ENCODE data around the gene HLA-C. TPM values are rescaled to one million over a fixed set of nuclear protein-coding genes. Genes with fewer than 3 reads are reported as not detected.
"Not testable (repeated sequence)": the region's sequence is repeated elsewhere in the genome, so short reads cannot be mapped to it uniquely, and the experiment has no call there.

The HLA-C gene
- total and polyA plus RNA-seq, 10 of the 15 experiments (the other 5 are each of a cell fraction or from before 2014, with no cell fraction given): 121 to 1,092 (median 806) TPM

- RAD21 ChIA-PET (ENCODE audit: unreplicated experiment): no interaction called here
- 93% methylated on average over 3 of the region's 3 CpGs for WGBS (ENCODE audit: insufficient coverage, insufficient replicate concordance, low lambda C conversion rate, missing lambda C conversion rate)
- H3K4me3 ChIP-seq: no peak overlapping the region
- no TSS peak for BruUV-seq (replicated peaks)
- H3K4me2 ChIP-seq (ENCODE audit: control insufficient read depth, insufficient read depth): no peak overlapping the region
- no peaks in the 10 kb centered on the region for H3K27me3 ChIP-seq (replicated peaks in 1 of 2; ENCODE audit: control insufficient read depth in 2 of 2, insufficient read depth in 2 of 2, low read length in 1 of 2)
- CTCF ChIA-PET: interaction anchor here (1.2 to 1.7 kb wide), 2 partner anchors 9 to 112 kb away, joined by 3 to 7 read pairs; no protein-coding TSS in a partner anchor
- FAIRE-seq (peak; percentile 13), ATAC-seq (no peak), DNase-seq (ENCODE audit: low read depth, low spot score) (no peak)
- no peaks in the 10 kb centered on the region for H3K79me2 ChIP-seq (ENCODE audit: control insufficient read depth, insufficient read depth, low read length)
- TF ChIP-seq CEBPB (IDR thresholded peaks at IDR 0.05; ENCODE audit: borderline replicate concordance in 1 of 2, low read depth in 2 of 2, low read length in 2 of 2): no peak
- no peak for TF ChIP-seq EP300 (IDR thresholded peaks at IDR 0.05; ENCODE audit: borderline replicate concordance in 1 of 2, control insufficient read depth in 1 of 2, low read depth in 2 of 2, low read length in 2 of 2)
- no peak for TF ChIP-seq FOXK2 (IDR thresholded peaks at IDR 0.05)
- no peak for TF ChIP-seq USF1 (IDR thresholded peaks at IDR 0.05; ENCODE audit: borderline replicate concordance, extremely low read length, insufficient read depth, low read depth, low read length)
- no peak for TF ChIP-seq HDGF (IDR thresholded peaks at IDR 0.05)
- no peak for TF ChIP-seq PRDM15 (CRISPR knock-in tag; IDR thresholded peaks at IDR 0.05)
- TF ChIP-seq BCL3 (IDR thresholded peaks at IDR 0.05; ENCODE audit: borderline replicate concordance, insufficient read depth, low read depth, low read length, poor library complexity, severe bottlenecking): no peak
- TF ChIP-seq MTA2 (IDR thresholded peaks at IDR 0.05; ENCODE audit: low read depth): no peak
- TF ChIP-seq NR2C2 (IDR thresholded peaks at IDR 0.05; ENCODE audit: borderline replicate concordance, control insufficient read depth, insufficient read length, low read depth): no peak
- SMC1A ChIA-PET (ENCODE audit: uncharacterized antibody, unreplicated experiment): interaction anchor here (0.6 to 2.0 kb wide), 3 partner anchors 9 to 35 kb away, joined by 3 to 7 read pairs (median 4); no protein-coding TSS in a partner anchor
- no peak overlapping the region for H3K27ac ChIP-seq (ENCODE audit: control insufficient read depth, insufficient read depth)
- H2AFZ ChIP-seq (ENCODE audit: control insufficient read depth, low read depth, low read length): no peak overlapping the region
- in situ Hi-C loops (cut with MboI): no loop called here
- no peaks in the 10 kb centered on the region for H4K20me1 ChIP-seq (ENCODE audit: control insufficient read depth, insufficient read depth)
- no peaks in the 10 kb centered on the region; the same call in 2 of the 3 replicates for H3K9me3 ChIP-seq (replicated peaks; ENCODE audit: control insufficient read depth, insufficient read depth, low read length)
- intact Hi-C loops (cut with micrococcal nuclease; ENCODE audit: unreplicated experiment): no loop called here
- POLR2A ChIA-PET: interaction anchor here (1.3 kb wide), 1 partner anchor 10 kb away, joined by 3 read pairs; no protein-coding TSS in a partner anchor
- H3K4me1 ChIP-seq (ENCODE audit: control insufficient read depth, insufficient read depth, low read length): no peaks in the 10 kb centered on the region
- H3K36me3 ChIP-seq (ENCODE audit: control insufficient read depth in 2 of 2, insufficient read depth in 2 of 2, low read length in 1 of 2): no peaks in the 10 kb centered on the region
- H3K9ac ChIP-seq (ENCODE audit: control insufficient read depth, insufficient read depth, low read length): no peak overlapping the region
These were observed 13.6 kb upstream of the HLA-C start for GRCh38 chr6:31285486-31285885.

GRCh38 chr6:31279647-31280046, 7.8 kb upstream of the HLA-C start:
- BruUV-seq (replicated peaks); H3K4me2 ChIP-seq (ENCODE audit: control insufficient read depth, insufficient read depth); RAD21 ChIA-PET (ENCODE audit: unreplicated experiment); H2AFZ ChIP-seq (ENCODE audit: control insufficient read depth, low read depth, low read length); CTCF ChIA-PET; POLR2A ChIA-PET; H3K36me3 ChIP-seq (ENCODE audit: control insufficient read depth in 2 of 2, insufficient read depth in 2 of 2, low read length in 1 of 2); H3K27ac ChIP-seq (ENCODE audit: control insufficient read depth, insufficient read depth); H3K9ac ChIP-seq (ENCODE audit: control insufficient read depth, insufficient read depth, low read length); in situ Hi-C loops (cut with MboI); H3K4me1 ChIP-seq (ENCODE audit: control insufficient read depth, insufficient read depth, low read length); intact Hi-C loops (cut with micrococcal nuclease; ENCODE audit: unreplicated experiment); FAIRE-seq; H3K4me3 ChIP-seq; H3K79me2 ChIP-seq (ENCODE audit: control insufficient read depth, insufficient read depth, low read length); H3K27me3 ChIP-seq (replicated peaks in 1 of 2; ENCODE audit: control insufficient read depth in 2 of 2, insufficient read depth in 2 of 2, low read length in 1 of 2); ATAC-seq; H3K9me3 ChIP-seq (replicated peaks; ENCODE audit: control insufficient read depth, insufficient read depth, low read length); H4K20me1 ChIP-seq (ENCODE audit: control insufficient read depth, insufficient read depth); DNase-seq (ENCODE audit: low read depth, low spot score): not testable (repeated sequence)
- WGBS (ENCODE audit: insufficient coverage, insufficient replicate concordance, low lambda C conversion rate, missing lambda C conversion rate): 0% methylated on average over 3 of the region's 3 CpGs
- SMC1A ChIA-PET (ENCODE audit: uncharacterized antibody, unreplicated experiment): interaction anchor here (1.3 to 1.4 kb wide), 2 partner anchors 11 to 15 kb away, joined by 4 to 5 read pairs; no protein-coding TSS in a partner anchor

Measured in GM12878 (cell line).